ENCODE data around the gene CADPS2. TPM values are rescaled to one million over a fixed set of nuclear protein-coding genes. Genes with fewer than 3 reads are reported as not detected.

The CADPS2 gene
- total and polyA plus RNA-seq, 2 of the 4 experiments (the other 2 are of a cell fraction) = 0.10 to 0.54 TPM

DNA sequence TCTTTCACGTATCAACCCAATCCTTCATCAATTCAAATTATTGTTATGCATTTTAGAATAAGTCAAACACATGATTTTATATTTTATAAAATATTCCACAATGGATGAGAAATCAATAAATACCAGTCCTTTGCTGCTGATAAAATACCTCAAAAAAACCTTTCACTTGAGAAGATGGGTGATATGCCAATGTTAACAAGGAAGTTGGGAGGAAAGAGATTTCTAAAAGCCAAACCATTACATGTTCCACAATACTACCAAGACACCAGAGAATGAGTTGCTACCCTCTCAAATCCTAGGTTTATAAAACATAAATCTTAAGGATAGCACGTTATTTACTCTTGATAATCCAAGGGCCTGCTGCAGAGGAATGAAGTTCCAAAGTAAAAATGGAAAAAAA is 201.8 kb downstream of the CADPS2 start:
- intact Hi-C loops (cut with micrococcal nuclease) = no loop called here

More for the DNA sequence above, 201.8 kb downstream of the CADPS2 start:
- Histone ChIP-seq H4K5ac (ENCODE audit: low read depth, low read length) (no peak overlapping the region), H2AK9ac (replicated peaks; ENCODE audit: low read depth, low read length, poor library complexity) (no peak overlapping the region), H2AK5ac (ENCODE audit: low read depth, low read length) (no peak overlapping the region), H3K9me3 (ENCODE audit: control insufficient read depth, insufficient read depth, low read length) (peaks cover 13% of the 10 kb centered on the region), H3K56ac (ENCODE audit: extremely low read depth, insufficient read depth, low read length) (no peak overlapping the region), H4K20me1 (ENCODE audit: insufficient read depth, low read length) (no peaks in the 10 kb centered on the region), H2BK5ac (ENCODE audit: low read depth, low read length, poor library complexity, severe bottlenecking) (no peak overlapping the region), H2BK20ac (ENCODE audit: low read depth, low read length) (no peak overlapping the region), H3K79me1 (ENCODE audit: low read depth in 1 of 2, low read length in 2 of 2) (no peaks in the 10 kb centered on the region), H3K23ac (ENCODE audit: low read depth, low read length) (no peak overlapping the region), H4K91ac (ENCODE audit: insufficient read depth, low read depth, low read length) (no peak overlapping the region), H4K8ac (ENCODE audit: low read depth in 2 of 2, low read length in 2 of 2) (no peak overlapping the region), H3K9ac (ENCODE audit: low read depth, low read length) (no peak overlapping the region), H3K27me3 (ENCODE audit: control insufficient read depth, insufficient read depth, low read length) (no peaks in the 10 kb centered on the region), H3K4ac (ENCODE audit: low read depth, low read length) (no peak overlapping the region), H2BK15ac (ENCODE audit: low read depth, low read length) (no peak overlapping the region), H3K4me3 (ENCODE audit: insufficient read depth, low read depth, low read length) (no peak overlapping the region), H3K36me3 (ENCODE audit: control insufficient read depth, insufficient read depth, low read length) (no peaks in the 10 kb centered on the region), H3K4me2 (ENCODE audit: low read depth, low read length) (no peak overlapping the region), H3K18ac (ENCODE audit: low read depth, low read length) (no peak overlapping the region), H3K9me1 (ENCODE audit: insufficient read depth, low read length) (no peaks in the 10 kb centered on the region), H3K27ac (ENCODE audit: insufficient read depth, low read length) (no peak overlapping the region), H3K4me1 (ENCODE audit: control insufficient read depth, insufficient read depth, low read length) (no peaks in the 10 kb centered on the region), H3K14ac (replicated peaks; ENCODE audit: low read depth, low read length) (no peak overlapping the region), H2AFZ (replicated peaks; ENCODE audit: low read length, poor library complexity) (no peak overlapping the region), H2BK120ac (ENCODE audit: low read depth, low read length) (no peak overlapping the region)
- no peak for DNase-seq
- dilution Hi-C loops (cut with HindIII; ENCODE audit: low sequenced_read_pairs, unreplicated experiment) (no loop called here), in situ Hi-C loops (cut with MboI; ENCODE audit: low sequenced_read_pairs) (no loop called here)
- POLR2A ChIA-PET (ENCODE audit: unreplicated experiment) = no interaction called here
- TF ChIP-seq MAFK (IDR thresholded peaks at IDR 0.05; ENCODE audit: low read depth, low read length) (no peak), RAD21 (IDR thresholded peaks at IDR 0.05; ENCODE audit: low read length) (no peak), BHLHE40 (IDR thresholded peaks at IDR 0.05; ENCODE audit: low read depth, low read length) (no peak), NFE2L2 (IDR thresholded peaks at IDR 0.05; ENCODE audit: low read depth, low read length) (no peak), CHD1 (IDR thresholded peaks at IDR 0.05; ENCODE audit: low read depth, low read length) (no peak), FOS (IDR thresholded peaks at IDR 0.05; ENCODE audit: low read depth, low read length) (no peak), MXI1 (IDR thresholded peaks at IDR 0.05; ENCODE audit: borderline replicate concordance, low read depth, low read length) (no peak), RFX5 (IDR thresholded peaks at IDR 0.05; ENCODE audit: low read depth, low read length) (no peak), CEBPB (IDR thresholded peaks at IDR 0.05; ENCODE audit: low read depth, low read length) (no peak)
- no TSS peak for BruUV-seq (replicated peaks)
- whole genome bisulfite sequencing, 2 experiments (ENCODE audit: extremely low coverage in 2 of 2, insufficient read length in 1 of 2) = 100% methylated on average over 1 of the region's 2 CpGs; no CpG with 5 or more reads in 1 of the 2 experiments
- CTCF ChIA-PET = no interaction called here
- no peak for ATAC-seq (ENCODE audit: low read depth)
